Measurements from ENCODE around the gene OSBPL8.
"Not testable (repeated sequence)": the region's sequence is repeated elsewhere in the genome, so short reads cannot be mapped to it uniquely, and the experiment has no call there.

OSBPL8 gene

GRCh38 chr12:76346798-76347420 is 212.7 kb downstream of the OSBPL8 start:
- DNase-seq (ENCODE audit: low spot score), result peak; percentile 14

GRCh38 chr12:76346236-76346635 is 213.3 kb downstream of the OSBPL8 start:
- DNase-seq (ENCODE audit: low spot score), result no peak

GRCh38 chr12:76345569-76345968 is 214.0 kb downstream of the OSBPL8 start:
- no peak for DNase-seq (ENCODE audit: low spot score)

- DNase-seq (ENCODE audit: low spot score), result no peak
These were observed 218.0 kb downstream of the OSBPL8 start for GRCh38 chr12:76341436-76342030.

GRCh38 chr12:76340680-76341435 is 218.7 kb downstream of the OSBPL8 start:
- no peak for DNase-seq (ENCODE audit: low spot score)

GRCh38 chr12:76337583-76337982 is 222.0 kb downstream of the OSBPL8 start:
- no peak for DNase-seq (ENCODE audit: low spot score)

GRCh38 chr12:76332606-76333005 is 227.0 kb downstream of the OSBPL8 start:
- no peak for DNase-seq (ENCODE audit: low spot score)

- DNase-seq (ENCODE audit: low spot score), result no peak
These were observed 230.0 kb downstream of the OSBPL8 start for GRCh38 chr12:76329606-76330005.

- no peak for DNase-seq (ENCODE audit: low spot score)
These were observed 230.4 kb downstream of the OSBPL8 start for GRCh38 chr12:76329159-76329558.

- not testable (repeated sequence) for DNase-seq (ENCODE audit: low spot score)
These were observed 239.8 kb downstream of the OSBPL8 start for GRCh38 chr12:76319595-76320319.

- DNase-seq (ENCODE audit: low spot score), result no peak
These were observed 240.6 kb downstream of the OSBPL8 start for GRCh38 chr12:76318773-76319594.

GRCh38 chr12:76317976-76318375 is 241.6 kb downstream of the OSBPL8 start:
- DNase-seq (ENCODE audit: low spot score), result no peak

GRCh38 chr12:76316468-76316867 is 243.1 kb downstream of the OSBPL8 start:
- no peak for DNase-seq (ENCODE audit: low spot score)

GRCh38 chr12:76313299-76313698 is 246.3 kb downstream of the OSBPL8 start:
- DNase-seq (ENCODE audit: low spot score), result no peak

- no peak for DNase-seq (ENCODE audit: low spot score)
These were observed 247.3 kb downstream of the OSBPL8 start for GRCh38 chr12:76312315-76312714.

GRCh38 chr12:76311796-76312195 is 247.8 kb downstream of the OSBPL8 start:
- no peak for DNase-seq (ENCODE audit: low spot score)

GRCh38 chr12:76310110-76310509 is 249.5 kb downstream of the OSBPL8 start:
- no peak for DNase-seq (ENCODE audit: low spot score)

- DNase-seq (ENCODE audit: low spot score), result no peak
These were observed 250.7 kb downstream of the OSBPL8 start for GRCh38 chr12:76308866-76309265.

GRCh38 chr12:76307083-76307482 is 252.5 kb downstream of the OSBPL8 start:
- no peak for DNase-seq (ENCODE audit: low spot score)

- no peak for DNase-seq (ENCODE audit: low spot score)
These were observed 255.5 kb downstream of the OSBPL8 start for GRCh38 chr12:76303989-76304460.

GRCh38 chr12:76303365-76303764 is 256.2 kb downstream of the OSBPL8 start:
- DNase-seq (ENCODE audit: low spot score), result no peak
